ENCODE data around the gene IRX1.

Gene IRX1

GRCh38 chr5:3650320-3650719, 54.7 kb downstream of the IRX1 start:
- DNase-seq (ENCODE audit: low read depth in 2 of 2, low spot score in 1 of 2) = no peak

DNA sequence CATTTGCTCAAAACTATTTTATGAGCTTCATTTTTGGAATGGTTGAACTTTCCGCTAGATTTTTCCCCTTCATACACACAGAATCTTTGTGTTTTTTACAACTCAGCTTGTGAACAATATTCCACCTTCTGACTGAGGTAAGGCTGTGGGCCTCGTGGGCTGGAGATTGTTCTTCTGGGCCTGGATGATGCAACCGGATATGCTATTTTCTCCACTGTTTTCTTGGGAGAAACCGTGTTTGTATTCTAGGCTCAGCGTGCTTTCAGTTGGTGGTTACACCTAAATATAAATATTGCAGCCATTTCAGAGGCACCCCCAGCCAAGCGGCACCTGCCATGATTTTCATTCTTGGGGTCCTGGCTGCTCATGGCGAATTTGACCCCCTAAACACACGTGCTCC, 55.2 kb downstream of the IRX1 start:
- DNase-seq (ENCODE audit: low read depth in 2 of 2, low spot score in 1 of 2) = no peak

Data from stimulated activated CD8-positive, alpha-beta memory T cell treated with anti-CD3 and anti-CD28 coated beads, Interleukin-4, amount 100 ng/mL, for 1 hour (primary cell).